Peyer's patch (tissue), 4 donors: ENCODE results near the gene KDM8.

ENCODE experiments used
- CTCF ChIP-seq, 6 experiments: fragments of 450-650 bp in 4 of 6; fragments of 200-600 bp in 2 of 6; sonication (generic) in 1 of 6; IDR thresholded peaks; one replicate each; pipeline ENCODE4 v1.5.1; 2017 to 2019; ENCODE audit warnings: antibody characterized with exemption in 6 of 6, mild to moderate bottlenecking in 3 of 6, moderate library complexity in 1 of 6
- POLR2A ChIP-seq, 2 donors: fragments of 450-650 bp; IDR thresholded peaks; one replicate each; pipeline ENCODE4 v1.5.1; 2017; ENCODE audit warnings: antibody characterized with exemption in 2 of 2, mild to moderate bottlenecking in 2 of 2, moderate library complexity in 2 of 2

GRCh38 chr16:27191352-27191924 lies 11.9 kb upstream of the KDM8 start:
- TF ChIP-seq CTCF (IDR thresholded peaks at IDR 0.05): no peak
- TF ChIP-seq POLR2A (IDR thresholded peaks at IDR 0.05): no peak
